ENCODE measurements around the gene CADPS2. TPM values are rescaled to one million over a fixed set of nuclear protein-coding genes. Genes with fewer than 3 reads are reported as not detected.

Gene CADPS2
- total and polyA plus RNA-seq, 7 experiments from 2014 or later = not detected

GRCh38 chr7:122595885-122596284 lies 290.4 kb downstream of the CADPS2 start:
- Histone ChIP-seq H3K27me3 (ENCODE audit: control insufficient read depth in 2 of 2, insufficient read depth in 2 of 2, low read length in 2 of 2) (no peaks in the 10 kb centered on the region), H3K4me3 (ENCODE audit: low read length) (no peak overlapping the region), H3K27ac (ENCODE audit: low read depth, low read length) (no peak overlapping the region), H3K9me3 (ENCODE audit: control insufficient read depth in 2 of 3, low read length in 3 of 3) (no peaks in the 10 kb centered on the region), H3K36me3 (ENCODE audit: control insufficient read depth in 2 of 3, insufficient read depth in 3 of 3, low read length in 3 of 3) (no peaks in the 10 kb centered on the region), H3K4me1 (ENCODE audit: control insufficient read depth in 2 of 2, insufficient read depth in 2 of 2, low read length in 2 of 2) (no peaks in the 10 kb centered on the region)
- intact Hi-C loops (cut with micrococcal nuclease) = no loop called here
- Mint-ChIP-seq H3K27me3 (no peaks in the 10 kb centered on the region), H3K4me3 (no peak overlapping the region), H3K4me1 (no peaks in the 10 kb centered on the region), H3K36me3 (no peaks in the 10 kb centered on the region), H3K27ac (no peak overlapping the region), H3K9me3 (peaks cover 0 to 9% (median 1%) of the 10 kb centered on the region in 11 donors)
- DNase-seq (no peak), ATAC-seq (no peak)
- POLR2A ChIA-PET = no interaction called here
- CTCF ChIA-PET = no interaction called here

GRCh38 chr7:122588621-122589020 lies 297.6 kb downstream of the CADPS2 start:
- CTCF ChIA-PET = no interaction called here
- POLR2A ChIA-PET = no interaction called here
- no peaks in the 10 kb centered on the region for H3K4me1 Mint-ChIP-seq
- Histone ChIP-seq H3K36me3 (ENCODE audit: control insufficient read depth in 2 of 3, insufficient read depth in 3 of 3, low read length in 3 of 3) (no peaks in the 10 kb centered on the region), H3K27me3 (ENCODE audit: control insufficient read depth in 2 of 2, insufficient read depth in 2 of 2, low read length in 2 of 2) (no peaks in the 10 kb centered on the region), H3K9me3 (ENCODE audit: control insufficient read depth in 2 of 3, low read length in 3 of 3) (no peaks in the 10 kb centered on the region), H3K4me1 (ENCODE audit: control insufficient read depth in 2 of 2, insufficient read depth in 2 of 2, low read length in 2 of 2) (no peaks in the 10 kb centered on the region), H3K4me3 (ENCODE audit: low read length) (no peak overlapping the region), H3K27ac (ENCODE audit: low read depth, low read length) (no peak overlapping the region)
- H3K27ac Mint-ChIP-seq = no peak overlapping the region
- H3K36me3 Mint-ChIP-seq = no peaks in the 10 kb centered on the region
- intact Hi-C loops (cut with micrococcal nuclease) = no loop called here
- DNase-seq (no peak), ATAC-seq (no peak)
- peaks cover 0 to 3% (median 0%) of the 10 kb centered on the region in 11 donors for H3K9me3 Mint-ChIP-seq
- H3K4me3 Mint-ChIP-seq = no peak overlapping the region
- H3K27me3 Mint-ChIP-seq = no peaks in the 10 kb centered on the region

- no peaks in the 10 kb centered on the region for H3K4me1 ChIP-seq (ENCODE audit: control insufficient read depth in 2 of 2, insufficient read depth in 2 of 2, low read length in 2 of 2)
- H3K27ac ChIP-seq (ENCODE audit: low read depth, low read length) = no peak overlapping the region
- Mint-ChIP-seq H3K4me1 (no peaks in the 10 kb centered on the region), H3K9me3 (peaks cover 0 to 1% (median 0%) of the 10 kb centered on the region in 11 donors), H3K27ac (no peak overlapping the region), H3K4me3 (no peak overlapping the region), H3K27me3 (no peaks in the 10 kb centered on the region), H3K36me3 (no peaks in the 10 kb centered on the region)
- intact Hi-C loops (cut with micrococcal nuclease) = no loop called here
- ATAC-seq = no peak
- no peaks in the 10 kb centered on the region for H3K27me3 ChIP-seq (ENCODE audit: control insufficient read depth in 2 of 2, insufficient read depth in 2 of 2, low read length in 2 of 2)
- ChIA-PET POLR2A (no interaction called here), CTCF (no interaction called here)
- no peak for DNase-seq
- no peak overlapping the region for H3K4me3 ChIP-seq (ENCODE audit: low read length)
- no peaks in the 10 kb centered on the region for H3K9me3 ChIP-seq (ENCODE audit: control insufficient read depth in 2 of 3, low read length in 3 of 3)
- no peaks in the 10 kb centered on the region for H3K36me3 ChIP-seq (ENCODE audit: control insufficient read depth in 2 of 3, insufficient read depth in 3 of 3, low read length in 3 of 3)
These were observed 301.5 kb downstream of the CADPS2 start for GRCh38 chr7:122584676-122585251.

- H3K27ac ChIP-seq (ENCODE audit: low read depth, low read length) = no peak overlapping the region
- Mint-ChIP-seq H3K4me3 (no peak overlapping the region), H3K27ac (no peak overlapping the region), H3K36me3 (no peaks in the 10 kb centered on the region), H3K27me3 (no peaks in the 10 kb centered on the region), H3K4me1 (no peaks in the 10 kb centered on the region), H3K9me3 (peaks cover 0 to 12% (median 1%) of the 10 kb centered on the region in 11 donors)
- no peaks in the 10 kb centered on the region for H3K27me3 ChIP-seq (ENCODE audit: control insufficient read depth in 2 of 2, insufficient read depth in 2 of 2, low read length in 2 of 2)
- POLR2A ChIA-PET = no interaction called here
- H3K36me3 ChIP-seq (ENCODE audit: control insufficient read depth in 2 of 3, insufficient read depth in 3 of 3, low read length in 3 of 3) = no peaks in the 10 kb centered on the region
- no peaks in the 10 kb centered on the region for H3K9me3 ChIP-seq (ENCODE audit: control insufficient read depth in 2 of 3, low read length in 3 of 3)
- DNase-seq (no peak), ATAC-seq (no peak)
- no peaks in the 10 kb centered on the region for H3K4me1 ChIP-seq (ENCODE audit: control insufficient read depth in 2 of 2, insufficient read depth in 2 of 2, low read length in 2 of 2)
- intact Hi-C loops (cut with micrococcal nuclease) = no loop called here
- CTCF ChIA-PET = no interaction called here
- no peak overlapping the region for H3K4me3 ChIP-seq (ENCODE audit: low read length)
These were observed 307.9 kb downstream of the CADPS2 start for GRCh38 chr7:122578350-122578749.

GRCh38 chr7:122577449-122578003 lies 308.7 kb downstream of the CADPS2 start:
- no peaks in the 10 kb centered on the region for H3K27me3 ChIP-seq (ENCODE audit: control insufficient read depth in 2 of 2, insufficient read depth in 2 of 2, low read length in 2 of 2)
- no peak overlapping the region for H3K27ac ChIP-seq (ENCODE audit: low read depth, low read length)
- no peaks in the 10 kb centered on the region for H3K36me3 ChIP-seq (ENCODE audit: control insufficient read depth in 2 of 3, insufficient read depth in 3 of 3, low read length in 3 of 3)
- no peaks in the 10 kb centered on the region for H3K4me1 Mint-ChIP-seq
- no peak for ATAC-seq
- H3K9me3 ChIP-seq (ENCODE audit: control insufficient read depth in 2 of 3, low read length in 3 of 3) = no peaks in the 10 kb centered on the region
- no peak overlapping the region for H3K4me3 ChIP-seq (ENCODE audit: low read length)
- no peaks in the 10 kb centered on the region for H3K27me3 Mint-ChIP-seq
- DNase-seq = no peak
- peaks cover 0 to 12% (median 1%) of the 10 kb centered on the region in 11 donors for H3K9me3 Mint-ChIP-seq
- H3K27ac Mint-ChIP-seq = no peak overlapping the region
- no peaks in the 10 kb centered on the region for H3K4me1 ChIP-seq (ENCODE audit: control insufficient read depth in 2 of 2, insufficient read depth in 2 of 2, low read length in 2 of 2)
- intact Hi-C loops (cut with micrococcal nuclease) = no loop called here
- no peaks in the 10 kb centered on the region for H3K36me3 Mint-ChIP-seq
- ChIA-PET CTCF (no interaction called here), POLR2A (no interaction called here)
- H3K4me3 Mint-ChIP-seq = no peak overlapping the region

- H3K27me3 Mint-ChIP-seq = no peaks in the 10 kb centered on the region
- no peak overlapping the region for H3K4me3 ChIP-seq (ENCODE audit: low read length)
- ATAC-seq = no peak
- no peak overlapping the region for H3K4me3 Mint-ChIP-seq
- H3K36me3 Mint-ChIP-seq = no peaks in the 10 kb centered on the region
- intact Hi-C loops (cut with micrococcal nuclease) = no loop called here
- H3K36me3 ChIP-seq (ENCODE audit: control insufficient read depth in 2 of 3, insufficient read depth in 3 of 3, low read length in 3 of 3) = no peaks in the 10 kb centered on the region
- peaks cover 0 to 13% (median 0%) of the 10 kb centered on the region in 11 donors for H3K9me3 Mint-ChIP-seq
- H3K27me3 ChIP-seq (ENCODE audit: control insufficient read depth in 2 of 2, insufficient read depth in 2 of 2, low read length in 2 of 2) = no peaks in the 10 kb centered on the region
- DNase-seq = no peak
- CTCF ChIA-PET = no interaction called here
- H3K27ac Mint-ChIP-seq = no peak overlapping the region
- no peaks in the 10 kb centered on the region for H3K9me3 ChIP-seq (ENCODE audit: control insufficient read depth in 2 of 3, low read length in 3 of 3)
- H3K4me1 ChIP-seq (ENCODE audit: control insufficient read depth in 2 of 2, insufficient read depth in 2 of 2, low read length in 2 of 2) = no peaks in the 10 kb centered on the region
- no peak overlapping the region for H3K27ac ChIP-seq (ENCODE audit: low read depth, low read length)
- H3K4me1 Mint-ChIP-seq = peaks cover 0 to under 1% (median 0%) of the 10 kb centered on the region in 7 donors
- POLR2A ChIA-PET = no interaction called here
These were observed 313.6 kb downstream of the CADPS2 start for GRCh38 chr7:122572706-122573105.

GRCh38 chr7:122561326-122561725 lies 324.9 kb downstream of the CADPS2 start:
- no peaks in the 10 kb centered on the region for H3K27me3 ChIP-seq (ENCODE audit: control insufficient read depth in 2 of 2, insufficient read depth in 2 of 2, low read length in 2 of 2)
- POLR2A ChIA-PET = no interaction called here
- no peaks in the 10 kb centered on the region for H3K27me3 Mint-ChIP-seq
- DNase-seq (no peak), ATAC-seq (no peak)
- peaks cover 0 to 7% (median 0%) of the 10 kb centered on the region in 11 donors for H3K9me3 Mint-ChIP-seq
- H3K4me1 ChIP-seq (ENCODE audit: control insufficient read depth in 2 of 2, insufficient read depth in 2 of 2, low read length in 2 of 2) = no peaks in the 10 kb centered on the region
- no peaks in the 10 kb centered on the region for H3K4me1 Mint-ChIP-seq
- H3K27ac ChIP-seq (ENCODE audit: low read depth, low read length) = no peak overlapping the region
- no peaks in the 10 kb centered on the region for H3K9me3 ChIP-seq (ENCODE audit: control insufficient read depth in 2 of 3, low read length in 3 of 3)
- H3K36me3 ChIP-seq (ENCODE audit: control insufficient read depth in 2 of 3, insufficient read depth in 3 of 3, low read length in 3 of 3) = no peaks in the 10 kb centered on the region
- no peak overlapping the region for H3K4me3 Mint-ChIP-seq
- no peaks in the 10 kb centered on the region for H3K36me3 Mint-ChIP-seq
- CTCF ChIA-PET = no interaction called here
- intact Hi-C loops (cut with micrococcal nuclease) = no loop called here
- no peak overlapping the region for H3K27ac Mint-ChIP-seq
- no peak overlapping the region for H3K4me3 ChIP-seq (ENCODE audit: low read length)
